ENCODE data around the gene MAPK11.

Gene MAPK11

DNA sequence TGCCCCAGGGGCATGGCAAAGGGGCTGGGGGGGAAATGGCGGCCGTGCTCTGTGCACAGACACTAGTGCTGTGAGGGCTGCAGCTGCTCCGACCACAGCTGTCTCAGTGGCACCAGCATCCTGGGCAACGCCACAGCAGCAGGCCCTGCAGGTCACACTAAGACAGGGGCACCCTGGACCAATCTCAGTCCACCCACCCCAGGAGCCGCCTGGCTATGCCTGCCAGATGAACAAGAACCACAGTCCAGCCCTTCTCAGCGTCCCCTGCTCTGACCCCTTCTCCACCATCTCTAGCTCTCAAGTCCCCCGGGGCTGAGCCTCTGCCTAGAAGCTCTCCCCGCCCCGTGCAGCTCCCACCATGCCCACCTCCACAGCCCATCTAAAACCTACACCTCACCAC lies 41.8 kb downstream of the MAPK11 start:
- Mint-ChIP-seq H3K4me1 (ENCODE audit: low read depth) (peaks cover 3% of the 10 kb centered on the region), H3K36me3 (no peaks in the 10 kb centered on the region), H3K4me3 (no peak overlapping the region), H3K9me3 (ENCODE audit: low read depth) (no peaks in the 10 kb centered on the region), H3K27ac (no peak overlapping the region), H3K27me3 (no peaks in the 10 kb centered on the region)

DNA sequence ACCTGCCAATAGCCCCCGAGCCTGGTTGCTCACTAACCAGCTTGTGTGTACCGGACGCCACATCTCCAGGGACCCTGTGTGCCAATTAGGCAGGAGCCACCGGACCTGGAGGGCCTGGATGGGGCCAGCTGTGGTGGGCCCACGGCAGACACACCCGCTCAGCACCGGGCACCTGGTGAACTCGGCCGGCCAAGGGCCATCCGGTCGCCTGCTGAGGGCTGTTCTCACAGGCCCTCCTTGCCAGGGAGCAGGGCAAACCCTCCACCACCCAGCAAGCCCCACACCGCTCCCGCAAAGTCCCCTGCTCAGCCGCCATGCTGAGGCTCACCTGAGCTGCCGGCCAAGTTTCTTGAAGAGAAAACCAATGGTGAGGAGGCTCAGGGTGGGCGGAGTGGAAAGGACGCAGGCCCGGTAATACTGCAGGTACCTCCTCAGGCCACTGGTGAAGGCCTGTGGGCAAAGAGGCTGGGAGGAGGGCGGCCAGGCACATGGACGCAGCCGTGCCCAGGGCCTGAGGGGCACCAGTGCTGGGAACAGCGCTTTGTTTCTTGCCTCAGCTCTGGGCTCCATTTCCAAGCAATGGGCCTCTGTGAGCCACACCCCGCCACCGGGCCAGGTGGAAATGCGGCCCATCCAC lies 42.5 kb downstream of the MAPK11 start:
- H3K27ac Mint-ChIP-seq, result no peak overlapping the region
- no peaks in the 10 kb centered on the region for H3K27me3 Mint-ChIP-seq
- peaks cover 1% of the 10 kb centered on the region for H3K4me1 Mint-ChIP-seq (ENCODE audit: low read depth)
- no peak overlapping the region for H3K4me3 Mint-ChIP-seq
- no peaks in the 10 kb centered on the region for H3K9me3 Mint-ChIP-seq (ENCODE audit: low read depth)
- H3K36me3 Mint-ChIP-seq, result peaks cover 2% of the 10 kb centered on the region

DNA sequence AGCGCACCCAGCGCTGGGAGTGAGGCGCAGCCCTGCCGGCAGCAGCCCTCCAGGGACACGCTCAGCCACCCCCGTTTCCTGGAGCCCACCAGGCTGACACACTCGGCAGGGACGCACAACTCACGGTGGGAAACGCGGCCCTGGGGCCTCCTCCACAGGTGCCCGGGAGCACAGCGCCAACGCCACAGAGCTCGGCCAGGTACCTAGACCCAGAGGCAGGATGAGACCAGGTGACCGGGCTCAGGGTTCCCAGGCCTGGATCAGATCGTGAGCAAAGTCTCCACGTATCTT lies 43.4 kb downstream of the MAPK11 start:
- Mint-ChIP-seq H3K4me3 (no peak overlapping the region), H3K36me3 (peaks cover 2% of the 10 kb centered on the region), H3K4me1 (ENCODE audit: low read depth) (peaks cover 1% of the 10 kb centered on the region), H3K9me3 (ENCODE audit: low read depth) (no peaks in the 10 kb centered on the region), H3K27me3 (no peaks in the 10 kb centered on the region), H3K27ac (no peak overlapping the region)

DNA sequence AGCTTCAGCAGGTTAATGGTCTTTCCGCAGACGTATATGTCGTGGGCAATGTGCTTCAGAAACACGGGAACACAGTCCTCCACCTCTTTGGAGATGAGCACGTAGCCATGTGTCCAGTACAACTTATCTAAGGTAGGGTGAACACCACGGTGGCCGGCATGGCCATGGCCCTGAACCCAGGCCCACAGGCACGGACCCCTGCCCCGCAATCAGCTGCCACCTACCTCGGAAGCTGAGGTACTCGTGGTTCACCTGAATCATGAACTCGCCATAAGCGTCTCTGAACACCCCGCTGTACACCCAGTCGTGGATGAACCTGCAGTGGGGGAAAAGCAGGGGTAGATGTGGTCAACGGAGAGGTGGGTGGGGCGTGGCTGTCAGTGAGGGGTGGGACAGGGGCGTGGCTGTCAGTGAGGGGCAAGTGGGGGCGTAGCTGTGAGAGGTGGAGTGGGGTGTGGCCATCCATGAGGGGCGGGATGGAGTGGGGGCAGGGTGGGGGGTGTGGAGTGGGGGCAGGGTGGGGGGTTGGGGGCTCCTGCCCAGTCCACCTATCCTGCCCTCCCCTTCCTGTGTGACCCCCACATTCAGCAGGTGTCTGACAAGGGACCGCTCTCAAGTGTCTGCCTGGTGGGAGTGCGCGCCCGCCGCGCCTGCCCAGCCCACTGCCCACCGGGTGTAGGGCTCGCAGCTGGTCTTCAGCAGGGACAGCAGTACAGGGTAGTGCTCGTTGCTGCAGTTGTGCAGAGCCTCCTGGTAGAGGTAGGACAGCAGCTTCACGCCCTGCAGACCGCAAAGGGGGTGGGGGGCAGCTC lies 43.9 kb downstream of the MAPK11 start:
- H3K4me1 Mint-ChIP-seq (ENCODE audit: low read depth), result peaks cover 1% of the 10 kb centered on the region
- H3K9me3 Mint-ChIP-seq (ENCODE audit: low read depth), result no peaks in the 10 kb centered on the region
- H3K27ac Mint-ChIP-seq, result no peak overlapping the region
- no peaks in the 10 kb centered on the region for H3K27me3 Mint-ChIP-seq
- peaks cover 2% of the 10 kb centered on the region for H3K36me3 Mint-ChIP-seq
- H3K4me3 Mint-ChIP-seq, result no peak overlapping the region

DNA sequence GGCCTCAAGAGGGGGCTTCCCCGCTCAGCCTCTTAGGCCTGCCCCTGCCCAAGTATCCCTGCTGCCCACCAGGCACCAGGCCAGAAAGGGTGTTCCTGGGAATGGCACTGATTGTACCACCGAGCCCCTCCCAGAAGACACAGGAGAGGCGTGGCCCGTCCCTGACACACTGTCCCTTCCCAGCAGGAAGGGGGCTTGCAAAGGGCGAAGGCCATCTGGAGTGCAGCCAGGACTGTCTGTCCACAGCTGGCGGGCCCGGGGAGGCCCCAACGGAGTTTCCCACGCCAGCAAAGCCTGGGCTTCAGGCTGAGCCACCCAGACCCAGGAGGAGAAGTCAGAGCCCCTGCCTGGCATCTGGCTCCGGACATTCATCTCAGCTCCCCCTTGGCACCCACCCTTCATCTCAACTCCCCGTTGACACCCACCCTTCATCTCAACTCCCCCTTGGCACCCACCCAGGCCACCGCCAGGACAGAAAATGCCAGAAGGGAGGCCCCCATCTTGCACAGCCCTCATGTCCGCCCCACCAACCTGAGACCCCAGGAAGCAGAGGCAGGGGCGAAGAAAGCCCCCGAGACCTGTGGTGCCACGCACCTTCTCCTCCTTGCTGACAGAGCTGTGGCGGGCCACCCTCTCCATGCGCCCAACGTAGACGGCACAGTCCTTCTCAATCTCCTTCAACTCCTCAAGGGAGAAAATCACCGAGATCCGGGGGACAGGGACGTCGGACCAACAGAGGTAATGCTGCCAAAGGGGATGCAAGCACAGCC lies 44.8 kb downstream of the MAPK11 start:
- Mint-ChIP-seq H3K27ac (no peak overlapping the region), H3K4me3 (no peak overlapping the region), H3K9me3 (ENCODE audit: low read depth) (no peaks in the 10 kb centered on the region), H3K4me1 (ENCODE audit: low read depth) (peaks cover 1% of the 10 kb centered on the region), H3K27me3 (no peaks in the 10 kb centered on the region), H3K36me3 (peaks cover 2% of the 10 kb centered on the region)

DNA sequence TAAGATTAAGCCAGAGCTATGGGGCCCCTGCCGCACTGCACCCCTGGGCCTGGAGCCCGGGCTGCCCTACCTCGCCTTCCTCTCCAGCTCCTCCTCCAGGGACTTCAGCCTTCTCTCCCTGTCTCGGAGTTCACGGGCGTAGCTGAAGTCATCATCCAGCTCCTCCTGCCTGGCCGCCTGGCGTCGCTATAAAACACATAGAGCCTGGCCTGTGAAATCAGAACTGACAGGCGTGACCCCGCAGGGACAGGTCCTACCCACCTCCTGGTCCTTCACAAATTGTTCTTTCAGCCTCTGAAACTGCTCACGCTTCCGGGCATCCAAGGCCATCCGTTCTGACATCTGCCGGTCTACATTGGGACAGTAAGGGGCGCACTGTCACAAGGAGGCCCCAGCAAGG lies 46.1 kb downstream of the MAPK11 start:
- H3K27ac Mint-ChIP-seq, result no peak overlapping the region
- no peaks in the 10 kb centered on the region for H3K4me1 Mint-ChIP-seq (ENCODE audit: low read depth)
- no peaks in the 10 kb centered on the region for H3K9me3 Mint-ChIP-seq (ENCODE audit: low read depth)
- no peaks in the 10 kb centered on the region for H3K27me3 Mint-ChIP-seq
- no peak overlapping the region for H3K4me3 Mint-ChIP-seq
- peaks cover 2% of the 10 kb centered on the region for H3K36me3 Mint-ChIP-seq

DNA sequence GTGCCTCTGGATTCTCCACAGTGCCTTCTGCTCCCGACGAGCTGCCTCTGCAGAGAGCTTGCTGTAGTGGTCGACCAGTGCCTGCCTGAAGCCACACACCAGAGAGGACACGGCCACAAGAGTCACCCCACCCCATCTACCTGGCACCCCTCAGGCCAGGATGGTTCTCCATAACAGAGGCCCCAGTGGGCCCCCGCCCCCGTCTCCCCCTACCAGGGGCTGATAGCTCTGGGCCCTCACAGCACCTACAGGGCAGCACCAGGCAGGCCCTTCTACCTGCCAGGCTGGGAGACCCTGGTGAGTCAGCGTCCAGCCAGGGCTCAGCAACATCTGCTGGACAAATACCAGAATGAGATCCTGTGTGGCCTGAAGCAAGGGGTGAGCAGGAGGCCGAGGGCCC lies 47.7 kb downstream of the MAPK11 start:
- Mint-ChIP-seq H3K9me3 (ENCODE audit: low read depth) (no peaks in the 10 kb centered on the region), H3K4me3 (no peak overlapping the region), H3K27me3 (no peaks in the 10 kb centered on the region), H3K36me3 (peaks cover 2% of the 10 kb centered on the region), H3K4me1 (ENCODE audit: low read depth) (no peaks in the 10 kb centered on the region), H3K27ac (no peak overlapping the region)

DNA sequence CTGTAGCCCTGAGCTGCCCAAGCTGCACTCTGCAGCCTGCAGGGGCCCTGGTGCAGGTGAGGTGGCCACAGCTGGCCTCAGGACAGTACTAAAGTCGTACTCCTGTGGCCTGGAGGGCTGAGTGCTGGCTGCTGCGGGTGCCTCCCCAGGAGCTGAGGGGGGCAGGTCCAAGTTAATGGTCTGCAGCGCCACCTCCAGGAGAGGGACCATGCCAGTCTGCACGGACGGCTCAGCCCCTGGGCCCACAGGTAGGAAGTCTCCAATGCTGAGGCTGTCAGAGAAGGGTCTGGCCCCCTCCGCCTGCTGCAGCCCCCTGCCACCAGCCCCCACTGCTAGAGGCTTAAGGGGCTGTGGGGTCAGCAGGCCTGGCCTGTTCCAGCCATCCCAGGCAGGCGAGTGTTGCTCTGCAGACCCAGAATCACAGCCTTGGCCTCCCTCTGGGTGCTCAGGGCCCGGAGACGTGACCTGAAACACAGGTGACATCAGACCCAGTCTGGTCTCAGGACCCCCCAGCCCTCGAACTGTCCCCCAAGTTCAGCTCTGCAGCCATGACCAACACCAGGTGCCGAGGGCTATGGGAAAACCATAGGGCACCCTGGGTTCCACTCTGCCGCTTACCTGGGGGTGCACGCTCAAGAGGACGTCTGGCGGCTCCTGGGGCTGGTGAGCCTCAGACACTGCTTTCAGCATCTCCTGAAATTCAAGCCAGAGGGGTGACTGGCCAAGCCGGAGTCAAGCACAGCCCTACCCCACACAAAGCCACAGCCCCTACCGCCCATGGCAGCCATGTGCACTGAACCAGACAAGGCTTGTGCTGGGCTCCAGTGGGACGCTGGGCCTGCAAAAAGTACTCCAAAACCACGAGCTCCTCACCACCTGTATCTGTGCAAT lies 48.5 kb downstream of the MAPK11 start:
- Mint-ChIP-seq H3K36me3 (peaks cover 2% of the 10 kb centered on the region), H3K4me1 (ENCODE audit: low read depth) (no peaks in the 10 kb centered on the region), H3K4me3 (no peak overlapping the region), H3K27ac (no peak overlapping the region), H3K9me3 (ENCODE audit: low read depth) (no peaks in the 10 kb centered on the region), H3K27me3 (no peaks in the 10 kb centered on the region)

DNA sequence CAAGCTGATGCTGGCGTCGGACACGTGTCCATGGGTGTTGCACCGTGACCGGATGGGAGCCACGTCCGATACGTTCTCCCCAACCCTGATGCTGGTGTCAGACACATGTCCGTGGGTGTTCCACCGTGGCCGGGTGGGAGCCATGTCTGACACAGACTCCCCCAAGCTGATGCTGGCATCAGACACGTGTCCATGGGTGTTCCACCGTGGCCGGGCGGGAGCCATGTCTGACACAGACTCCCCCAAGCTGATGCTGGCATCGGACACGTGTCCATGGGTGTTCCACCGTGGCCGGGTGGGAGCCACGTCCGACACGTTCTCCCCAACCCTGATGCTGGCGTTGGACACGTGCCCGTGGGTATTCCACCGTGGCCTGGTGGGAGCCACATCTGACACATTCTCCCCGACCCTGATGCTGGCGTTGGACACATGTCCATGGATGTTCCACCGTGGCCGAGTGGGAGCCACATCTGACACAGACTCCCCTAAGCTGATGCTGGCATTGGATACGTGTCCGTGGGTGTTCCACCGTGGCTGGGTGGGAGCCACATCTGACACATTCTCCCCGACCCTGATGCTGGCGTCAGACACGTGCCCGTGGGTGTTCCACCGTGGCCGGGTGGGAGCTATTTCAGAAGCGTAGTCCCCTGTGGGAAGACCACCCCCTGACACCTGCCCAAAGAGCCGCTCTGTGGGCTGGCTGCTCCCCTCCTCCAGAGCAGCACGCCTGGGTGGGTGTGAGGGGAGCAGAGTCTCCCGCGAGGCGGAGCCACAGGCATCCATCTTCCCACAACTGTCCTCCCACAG lies 49.4 kb downstream of the MAPK11 start:
- H3K27me3 Mint-ChIP-seq, result no peaks in the 10 kb centered on the region
- H3K36me3 Mint-ChIP-seq, result peaks cover 2% of the 10 kb centered on the region
- H3K9me3 Mint-ChIP-seq (ENCODE audit: low read depth), result no peaks in the 10 kb centered on the region
- H3K4me1 Mint-ChIP-seq (ENCODE audit: low read depth), result no peaks in the 10 kb centered on the region
- no peak overlapping the region for H3K4me3 Mint-ChIP-seq
- H3K27ac Mint-ChIP-seq, result no peak overlapping the region

DNA sequence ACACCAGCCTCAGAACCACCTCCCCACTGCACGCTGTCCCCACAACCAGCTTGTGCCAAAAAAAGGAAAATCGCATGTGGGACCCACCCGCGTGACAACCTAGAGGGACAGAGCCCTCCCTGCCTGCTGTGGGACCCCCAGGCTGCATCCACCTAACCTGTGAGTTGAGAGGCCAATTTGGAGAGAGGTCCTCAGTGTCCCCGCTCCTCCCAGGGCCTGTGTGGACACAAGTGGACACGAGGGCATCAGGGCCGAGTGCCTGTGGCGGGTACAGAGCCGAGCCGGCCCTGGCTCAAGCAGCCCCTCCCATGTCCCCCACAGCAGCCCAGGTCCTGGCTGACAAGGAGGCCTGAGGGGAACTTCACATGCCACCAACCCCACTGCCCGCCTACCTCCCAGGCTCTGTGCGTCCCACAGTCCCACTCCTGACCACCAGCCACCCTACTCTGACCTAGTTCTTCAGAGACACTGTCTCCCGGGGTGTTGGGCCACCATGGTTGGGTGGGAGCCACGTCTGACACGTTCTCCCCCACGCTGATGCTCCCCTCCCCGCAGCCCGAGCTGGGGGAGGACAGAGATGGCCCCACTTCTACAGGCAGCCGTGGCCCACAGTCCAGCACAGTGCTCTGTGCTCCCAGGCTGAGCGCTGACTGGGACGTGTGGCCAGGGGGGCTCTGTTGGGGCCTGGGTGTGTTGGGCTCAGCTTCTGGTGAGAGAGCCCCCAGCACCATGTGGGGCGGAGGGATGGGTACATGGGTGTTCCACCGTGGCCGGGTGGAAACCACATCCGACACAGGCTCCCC lies 50.2 kb downstream of the MAPK11 start:
- no peaks in the 10 kb centered on the region for H3K9me3 Mint-ChIP-seq (ENCODE audit: low read depth)
- H3K27me3 Mint-ChIP-seq, result no peaks in the 10 kb centered on the region
- H3K27ac Mint-ChIP-seq, result peak overlapping the region; percentile 61
- no peak overlapping the region for H3K4me3 Mint-ChIP-seq
- H3K4me1 Mint-ChIP-seq (ENCODE audit: low read depth), result no peaks in the 10 kb centered on the region
- peaks cover 2% of the 10 kb centered on the region for H3K36me3 Mint-ChIP-seq

DNA sequence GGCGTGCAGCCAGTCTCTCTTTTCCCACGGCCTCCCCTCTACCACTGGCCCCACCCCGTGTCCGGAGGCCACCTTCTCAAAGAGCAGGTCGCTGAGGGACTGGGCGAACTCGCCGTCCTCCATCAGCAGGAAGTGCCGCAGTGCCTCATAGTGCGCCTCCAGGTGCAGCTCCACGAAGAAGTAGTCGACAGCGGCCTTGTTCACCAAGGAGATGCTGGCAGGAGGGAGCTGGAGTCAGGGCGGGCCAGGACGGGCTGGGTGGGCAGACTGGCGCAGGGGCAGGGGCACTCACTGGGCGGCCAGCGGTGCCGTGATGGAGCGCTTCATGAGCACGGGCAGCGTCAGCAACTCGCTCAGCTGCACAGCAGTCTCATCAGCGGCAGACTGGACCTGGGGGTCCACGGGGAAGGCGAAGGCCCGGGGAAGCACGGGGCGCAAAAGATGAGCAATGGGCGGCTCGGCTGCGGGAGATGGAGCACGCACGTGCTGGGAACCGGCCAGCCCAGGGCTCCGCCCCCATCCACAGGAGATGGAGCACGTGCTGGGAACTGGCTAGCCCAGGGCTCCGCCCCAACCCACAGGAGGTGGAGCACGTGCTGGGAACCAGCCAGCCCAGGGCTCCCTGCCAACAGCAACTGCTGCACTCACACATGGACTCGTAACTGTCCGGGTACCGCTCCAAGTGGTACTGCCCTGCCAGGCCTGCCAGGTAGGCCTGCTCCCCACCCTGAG lies 51.0 kb downstream of the MAPK11 start:
- Mint-ChIP-seq H3K9me3 (ENCODE audit: low read depth) (no peaks in the 10 kb centered on the region), H3K27me3 (no peaks in the 10 kb centered on the region), H3K4me3 (no peak overlapping the region), H3K36me3 (peaks cover 2% of the 10 kb centered on the region), H3K27ac (no peak overlapping the region), H3K4me1 (ENCODE audit: low read depth) (peaks cover 3% of the 10 kb centered on the region)

DNA sequence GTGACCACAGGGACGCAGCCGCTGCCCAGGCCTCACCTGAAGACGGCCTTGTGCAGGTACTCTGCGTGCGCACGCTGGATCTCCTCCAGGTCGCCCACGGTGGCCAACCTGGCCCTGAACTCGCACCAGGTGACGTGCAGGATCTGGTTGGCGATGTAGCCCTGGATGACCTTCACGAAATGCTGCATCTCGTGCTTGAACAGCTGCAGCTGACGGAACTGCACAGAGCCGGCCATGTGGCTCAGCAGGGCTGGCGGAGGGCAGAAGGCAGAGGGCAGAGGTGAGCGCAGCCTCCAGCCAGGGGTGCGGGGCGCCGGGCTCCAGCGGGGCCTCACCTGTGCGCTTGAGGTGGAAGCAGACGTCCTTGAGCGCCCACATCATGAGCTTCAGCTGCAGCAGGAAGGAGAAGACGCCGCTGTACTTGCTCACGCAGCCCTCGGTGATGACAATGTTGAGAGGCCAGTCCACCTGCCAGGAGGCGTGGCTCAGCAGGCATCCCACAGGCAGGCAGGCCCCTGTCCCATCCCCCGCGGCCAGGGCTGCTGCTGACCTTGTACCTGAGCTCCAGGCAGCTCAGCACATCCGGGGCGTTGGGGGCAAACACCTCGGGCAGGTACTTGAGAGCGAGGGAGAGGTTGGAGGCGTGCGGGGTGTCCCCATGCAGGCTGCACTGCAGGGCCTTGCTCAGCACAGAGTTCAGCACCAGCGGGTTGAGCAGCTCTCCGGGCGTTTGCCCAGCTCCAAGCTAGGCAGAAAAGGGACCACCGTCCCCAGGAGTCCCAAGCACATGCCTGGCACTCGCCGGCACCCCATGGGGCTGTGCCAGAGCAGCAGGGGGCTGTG lies 51.8 kb downstream of the MAPK11 start:
- H3K27ac Mint-ChIP-seq, result no peak overlapping the region
- H3K4me1 Mint-ChIP-seq (ENCODE audit: low read depth), result peaks cover 6% of the 10 kb centered on the region
- no peaks in the 10 kb centered on the region for H3K27me3 Mint-ChIP-seq
- peaks cover 2% of the 10 kb centered on the region for H3K36me3 Mint-ChIP-seq
- H3K9me3 Mint-ChIP-seq (ENCODE audit: low read depth), result no peaks in the 10 kb centered on the region
- H3K4me3 Mint-ChIP-seq, result no peak overlapping the region

Measured in activated naive CD8-positive, alpha-beta T cell (primary cell).